Esophagus muscularis mucosa (tissue), 4 donors: ENCODE measurements around the gene HTR3E.

Experiments
- EP300 ChIP-seq: sonication (generic); formaldehyde crosslinking; IDR thresholded peaks from one replicate; pipeline ENCODE4 v1.6.1; 2017; ENCODE audit warnings: antibody characterized with exemption
- POLR2A ChIP-seq: fragments of 450-650 bp; IDR thresholded peaks from one replicate; pipeline ENCODE4 v1.6.1; 2017; ENCODE audit warnings: antibody characterized with exemption, moderate library complexity, mild to moderate bottlenecking, low read depth
- TF ChIP-seq, protein P1 (sequence below), 3 experiments: fragments of 200-600 bp in 2 of 3; fragments of 450-650 bp in 1 of 3; sonication (generic) in 2 of 3; IDR thresholded peaks; one replicate each; pipeline ENCODE4 v1.5.1; 2017 to 2019; ENCODE audit warnings: antibody characterized with exemption in 3 of 3, mild to moderate bottlenecking in 2 of 3, moderate library complexity in 1 of 3

DNA sequence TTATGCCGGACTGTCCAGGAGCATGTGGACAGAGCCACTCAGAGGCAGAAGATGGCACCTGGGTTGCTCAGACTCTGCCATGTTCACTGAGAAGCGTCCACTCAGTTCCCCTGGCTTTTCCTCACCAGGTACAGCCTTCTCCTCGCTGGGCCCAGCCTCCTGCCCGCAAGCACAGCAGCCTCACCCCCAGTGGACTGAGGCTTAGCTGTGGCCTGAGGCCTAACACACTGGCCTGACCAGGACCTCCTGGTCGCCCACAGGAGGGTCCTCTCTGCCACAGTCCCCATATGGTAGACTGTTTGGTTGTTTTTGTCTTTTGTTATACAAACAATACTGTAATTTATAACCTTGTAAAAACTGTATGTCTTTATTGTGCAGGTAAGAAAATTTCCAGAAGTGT, 28.5 kb upstream of the HTR3E start:
- TF ChIP-seq, protein P1, sequence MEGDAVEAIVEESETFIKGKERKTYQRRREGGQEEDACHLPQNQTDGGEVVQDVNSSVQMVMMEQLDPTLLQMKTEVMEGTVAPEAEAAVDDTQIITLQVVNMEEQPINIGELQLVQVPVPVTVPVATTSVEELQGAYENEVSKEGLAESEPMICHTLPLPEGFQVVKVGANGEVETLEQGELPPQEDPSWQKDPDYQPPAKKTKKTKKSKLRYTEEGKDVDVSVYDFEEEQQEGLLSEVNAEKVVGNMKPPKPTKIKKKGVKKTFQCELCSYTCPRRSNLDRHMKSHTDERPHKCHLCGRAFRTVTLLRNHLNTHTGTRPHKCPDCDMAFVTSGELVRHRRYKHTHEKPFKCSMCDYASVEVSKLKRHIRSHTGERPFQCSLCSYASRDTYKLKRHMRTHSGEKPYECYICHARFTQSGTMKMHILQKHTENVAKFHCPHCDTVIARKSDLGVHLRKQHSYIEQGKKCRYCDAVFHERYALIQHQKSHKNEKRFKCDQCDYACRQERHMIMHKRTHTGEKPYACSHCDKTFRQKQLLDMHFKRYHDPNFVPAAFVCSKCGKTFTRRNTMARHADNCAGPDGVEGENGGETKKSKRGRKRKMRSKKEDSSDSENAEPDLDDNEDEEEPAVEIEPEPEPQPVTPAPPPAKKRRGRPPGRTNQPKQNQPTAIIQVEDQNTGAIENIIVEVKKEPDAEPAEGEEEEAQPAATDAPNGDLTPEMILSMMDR (IDR thresholded peaks at IDR 0.05): no peak
- TF ChIP-seq POLR2A: no peak
- no peak for TF ChIP-seq EP300
